ENCODE results near the gene AP5S1.

GRCh38 chr20:3836132-3836531, 15.8 kb downstream of the AP5S1 start:
- TF ChIP-seq TAF1 (IDR thresholded peaks at IDR 0.05; ENCODE audit: borderline replicate concordance, insufficient read depth, low read length) (no peak), POLR2AphosphoS5 (IDR thresholded peaks at IDR 0.05; ENCODE audit: low read depth, low read length) (no peak), REST (IDR thresholded peaks at IDR 0.05; ENCODE audit: insufficient read depth in 1 of 2, low read depth in 2 of 2, low read length in 2 of 2) (no peak)
